ENCODE measurements around the gene MEIOC. TPM values are rescaled to one million over a fixed set of nuclear protein-coding genes. Genes with fewer than 3 reads are reported as not detected.

The MEIOC gene
- total and polyA plus RNA-seq, 2 donors (not counting 3 experiments of a cell fraction or from before 2014, with no cell fraction given) = 0.08 to 0.46 TPM

DNA sequence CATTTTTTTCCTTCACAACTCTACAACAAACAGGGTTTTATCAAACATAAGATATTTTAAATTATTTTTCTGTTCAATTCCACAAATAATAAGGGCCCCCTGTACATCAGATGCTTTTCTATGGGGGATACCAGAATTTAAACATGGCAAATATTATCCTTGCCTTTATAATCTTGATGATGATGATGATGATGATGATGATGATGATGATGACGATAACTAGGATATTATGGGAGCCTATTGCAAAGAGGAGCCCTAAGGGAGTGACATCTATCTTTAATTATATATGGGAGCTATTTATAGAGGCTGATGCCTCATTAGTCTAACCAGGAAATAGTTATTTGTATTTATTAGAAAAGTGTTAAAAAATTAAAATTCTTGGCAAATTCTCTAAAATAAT is 6.8 kb downstream of the MEIOC start:
- H2AFZ ChIP-seq (ENCODE audit: low read depth, low read length) = no peak overlapping the region
- no peak overlapping the region for H3K4me2 ChIP-seq (ENCODE audit: insufficient read depth, low read length)
- H3K9me3 ChIP-seq (replicated peaks; ENCODE audit: control insufficient read depth, insufficient read depth, low read length) = no peaks in the 10 kb centered on the region
- H3K4me3 ChIP-seq (replicated peaks in 1 of 3; ENCODE audit: insufficient read depth in 1 of 3, low read depth in 1 of 3, low read length in 3 of 3) = no peak overlapping the region
- no peak overlapping the region for H3K9ac ChIP-seq (replicated peaks; ENCODE audit: extremely low read depth, insufficient read depth, low read length)
- no peaks in the 10 kb centered on the region for H3K79me2 ChIP-seq (ENCODE audit: control insufficient read depth, insufficient read depth, low read length)
- BruUV-seq (replicated peaks) = no TSS peak
- POLR2A ChIA-PET = no interaction called here
- intact Hi-C loops (cut with micrococcal nuclease) (no loop called here), dilution Hi-C loops (cut with MboI; ENCODE audit: extremely low pct_ligation_motif_present, low sequenced_read_pairs) (no loop called here)
- DNase-seq (ENCODE audit: low read depth, low spot score) (no peak), FAIRE-seq (no peak)
- H3K36me3 ChIP-seq (ENCODE audit: control insufficient read depth in 2 of 2, extremely low read depth in 1 of 2, insufficient read depth in 2 of 2, low read length in 2 of 2) = no peaks in the 10 kb centered on the region
- TF ChIP-seq, protein P1, sequence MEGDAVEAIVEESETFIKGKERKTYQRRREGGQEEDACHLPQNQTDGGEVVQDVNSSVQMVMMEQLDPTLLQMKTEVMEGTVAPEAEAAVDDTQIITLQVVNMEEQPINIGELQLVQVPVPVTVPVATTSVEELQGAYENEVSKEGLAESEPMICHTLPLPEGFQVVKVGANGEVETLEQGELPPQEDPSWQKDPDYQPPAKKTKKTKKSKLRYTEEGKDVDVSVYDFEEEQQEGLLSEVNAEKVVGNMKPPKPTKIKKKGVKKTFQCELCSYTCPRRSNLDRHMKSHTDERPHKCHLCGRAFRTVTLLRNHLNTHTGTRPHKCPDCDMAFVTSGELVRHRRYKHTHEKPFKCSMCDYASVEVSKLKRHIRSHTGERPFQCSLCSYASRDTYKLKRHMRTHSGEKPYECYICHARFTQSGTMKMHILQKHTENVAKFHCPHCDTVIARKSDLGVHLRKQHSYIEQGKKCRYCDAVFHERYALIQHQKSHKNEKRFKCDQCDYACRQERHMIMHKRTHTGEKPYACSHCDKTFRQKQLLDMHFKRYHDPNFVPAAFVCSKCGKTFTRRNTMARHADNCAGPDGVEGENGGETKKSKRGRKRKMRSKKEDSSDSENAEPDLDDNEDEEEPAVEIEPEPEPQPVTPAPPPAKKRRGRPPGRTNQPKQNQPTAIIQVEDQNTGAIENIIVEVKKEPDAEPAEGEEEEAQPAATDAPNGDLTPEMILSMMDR (IDR thresholded peaks at IDR 0.05; ENCODE audit: extremely low read depth in 1 of 2, insufficient read depth in 1 of 2, low read depth in 1 of 2, low read length in 2 of 2) = no peak
- TF ChIP-seq FOS (IDR thresholded peaks at IDR 0.05; ENCODE audit: borderline replicate concordance, insufficient read depth, low read length) (no peak), EZH2 (IDR thresholded peaks at IDR 0.05; ENCODE audit: borderline replicate concordance, low read depth, low read length, severe bottlenecking) (no peak), JUN (IDR thresholded peaks at IDR 0.05; ENCODE audit: borderline replicate concordance, insufficient read depth, insufficient read length, low read depth) (no peak), GATA2 (IDR thresholded peaks at IDR 0.05; ENCODE audit: insufficient read depth, insufficient read length, low read depth, low read length) (no peak), MYC (IDR thresholded peaks at IDR 0.05; ENCODE audit: low read depth, low read length) (no peak), POLR2AphosphoS5 (IDR thresholded peaks at IDR 0.05; ENCODE audit: insufficient read depth, low read depth, low read length) (no peak), POLR2A (IDR thresholded peaks at IDR 0.05; ENCODE audit: low read depth, low read length) (no peak)
- TF ChIP-seq, protein P2, sequence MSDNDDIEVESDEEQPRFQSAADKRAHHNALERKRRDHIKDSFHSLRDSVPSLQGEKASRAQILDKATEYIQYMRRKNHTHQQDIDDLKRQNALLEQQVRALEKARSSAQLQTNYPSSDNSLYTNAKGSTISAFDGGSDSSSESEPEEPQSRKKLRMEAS (IDR thresholded peaks at IDR 0.05; ENCODE audit: insufficient read depth, insufficient read length) = no peak
- no peaks in the 10 kb centered on the region for H3K4me1 ChIP-seq (ENCODE audit: control insufficient read depth, extremely low read depth, insufficient read depth, low read length)
- no peaks in the 10 kb centered on the region for H3K9me1 ChIP-seq (replicated peaks; ENCODE audit: control insufficient read depth, extremely low read depth, insufficient read depth, low read length)
- no peak overlapping the region for H3K27ac ChIP-seq (ENCODE audit: insufficient read depth, low read depth, low read length)
- peaks cover 5 to 10% of the 10 kb centered on the region in 2 experiments for H3K27me3 ChIP-seq (ENCODE audit: control insufficient read depth in 2 of 2, insufficient read depth in 2 of 2, low read length in 2 of 2)
- no peaks in the 10 kb centered on the region for H4K20me1 ChIP-seq (replicated peaks; ENCODE audit: control insufficient read depth, extremely low read depth, insufficient read depth, low read length)
- CTCF ChIA-PET = interaction anchor here (2.7 kb wide), 1 partner anchor 9 kb away, joined by 7 read pairs; no protein-coding TSS in a partner anchor
